Endothelial cell of umbilical vein (primary cell): ENCODE data around the gene CSNK2B.

ENCODE experiments used
- MYC ChIP-seq: IDR thresholded peaks from one replicate; pipeline ENCODE4 v1.6.1; 2011; ENCODE audit warnings: mild to moderate bottlenecking, low read depth, low read length
- POLR2AphosphoS5 ChIP-seq: IDR thresholded peaks from 2 replicates; pipeline ENCODE4 v1.6.1; 2012; ENCODE audit warnings: low read depth, mild to moderate bottlenecking, control low read depth, low read length, moderate library complexity; ENCODE audit not compliant: insufficient read depth
- TF ChIP-seq, protein P1 (sequence below), 2 donors: IDR thresholded peaks; 1 replicate in 1 of 2; 2 replicates in 1 of 2; pipeline ENCODE4 v1.5.1; 2011; ENCODE audit warnings: low read length in 2 of 2, mild to moderate bottlenecking in 2 of 2, moderate library complexity in 2 of 2, control low read depth in 1 of 2, inconsistent platforms in 1 of 2, low read depth in 1 of 2; ENCODE audit not compliant: insufficient read depth in 1 of 2; ENCODE audit errors: extremely low read depth in 1 of 2

- no peak for TF ChIP-seq POLR2AphosphoS5
- TF ChIP-seq MYC: no peak
- TF ChIP-seq, protein P1, sequence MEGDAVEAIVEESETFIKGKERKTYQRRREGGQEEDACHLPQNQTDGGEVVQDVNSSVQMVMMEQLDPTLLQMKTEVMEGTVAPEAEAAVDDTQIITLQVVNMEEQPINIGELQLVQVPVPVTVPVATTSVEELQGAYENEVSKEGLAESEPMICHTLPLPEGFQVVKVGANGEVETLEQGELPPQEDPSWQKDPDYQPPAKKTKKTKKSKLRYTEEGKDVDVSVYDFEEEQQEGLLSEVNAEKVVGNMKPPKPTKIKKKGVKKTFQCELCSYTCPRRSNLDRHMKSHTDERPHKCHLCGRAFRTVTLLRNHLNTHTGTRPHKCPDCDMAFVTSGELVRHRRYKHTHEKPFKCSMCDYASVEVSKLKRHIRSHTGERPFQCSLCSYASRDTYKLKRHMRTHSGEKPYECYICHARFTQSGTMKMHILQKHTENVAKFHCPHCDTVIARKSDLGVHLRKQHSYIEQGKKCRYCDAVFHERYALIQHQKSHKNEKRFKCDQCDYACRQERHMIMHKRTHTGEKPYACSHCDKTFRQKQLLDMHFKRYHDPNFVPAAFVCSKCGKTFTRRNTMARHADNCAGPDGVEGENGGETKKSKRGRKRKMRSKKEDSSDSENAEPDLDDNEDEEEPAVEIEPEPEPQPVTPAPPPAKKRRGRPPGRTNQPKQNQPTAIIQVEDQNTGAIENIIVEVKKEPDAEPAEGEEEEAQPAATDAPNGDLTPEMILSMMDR (IDR thresholded peaks at IDR 0.05; ENCODE audit: extremely low read depth in 1 of 2, insufficient read depth in 1 of 2, low read depth in 1 of 2, low read length in 2 of 2): no peak
Observed at GRCh38 chr6:31639449-31639861, 26.4 kb upstream of the CSNK2B start.
